Measurements from ENCODE around the gene KCNQ5. TPM values are rescaled to one million over a fixed set of nuclear protein-coding genes. Genes with fewer than 3 reads are reported as not detected.

KCNQ5 gene
- total RNA-seq, 1 donor from 2014 or later, result 1.5 TPM

DNA sequence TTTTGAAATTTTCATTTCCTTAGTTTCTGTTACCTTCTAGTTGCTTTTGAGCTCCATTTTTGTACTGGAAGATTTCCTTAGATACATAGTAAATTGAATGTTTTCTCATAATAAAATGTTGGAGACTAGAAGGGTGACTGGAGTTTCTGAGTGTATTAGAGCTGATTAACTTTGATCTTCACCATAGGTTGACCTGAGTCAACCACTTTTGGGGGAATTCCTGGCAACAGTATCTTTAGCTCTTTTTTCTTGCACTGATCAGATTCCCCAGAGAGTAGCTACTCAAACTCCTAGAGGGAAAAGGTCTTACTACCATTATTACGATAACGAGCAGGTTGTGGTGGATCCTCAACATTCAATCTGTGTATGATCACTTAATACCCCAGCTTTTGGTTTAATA is 530.7 kb downstream of the KCNQ5 start:
- Mint-ChIP-seq H3K36me3 (ENCODE audit: unreplicated experiment) (peaks cover 7% of the 10 kb centered on the region), H3K4me3 (ENCODE audit: unreplicated experiment) (no peak overlapping the region)
- DNase-seq, result no peak

DNA sequence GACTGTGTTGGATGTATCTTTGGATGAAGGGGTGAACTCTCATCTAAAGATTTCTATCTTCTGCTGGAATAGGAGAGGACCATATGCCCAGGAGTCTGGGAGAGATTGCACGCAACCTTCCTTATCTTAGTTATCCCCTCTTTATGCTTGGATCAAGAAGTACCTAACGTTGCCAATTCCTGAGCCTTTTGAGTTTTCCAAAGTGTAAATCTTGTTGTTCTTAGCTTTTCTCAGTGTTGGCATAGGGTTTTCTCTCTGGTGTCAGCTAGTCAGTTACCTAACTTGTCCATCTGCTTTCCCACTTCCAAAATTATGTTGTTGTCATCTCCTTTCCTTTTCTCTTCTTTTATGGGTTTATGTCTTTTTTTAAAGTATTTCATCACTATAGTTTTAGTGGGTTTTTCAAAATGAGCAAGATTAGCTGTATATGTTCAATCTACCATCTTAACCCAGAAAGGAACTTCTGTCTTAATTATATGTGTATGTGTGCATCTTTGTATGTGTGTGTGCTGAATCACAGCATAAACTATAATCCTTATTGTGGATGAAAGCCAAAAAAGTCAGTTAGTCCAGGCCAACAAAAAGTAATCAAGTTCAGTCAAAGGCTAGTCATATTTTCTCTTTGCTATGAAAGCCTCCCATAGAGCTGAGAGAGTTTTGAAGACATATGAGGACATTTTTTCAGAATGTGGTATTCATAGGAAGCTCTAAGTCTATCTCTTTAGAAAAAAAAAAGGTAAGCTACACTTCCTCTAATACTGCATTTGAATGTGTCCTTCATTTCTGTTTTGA is 531.3 kb downstream of the KCNQ5 start:
- Mint-ChIP-seq H3K27me3 (ENCODE audit: unreplicated experiment) (peaks cover 4% of the 10 kb centered on the region), H3K4me1 (ENCODE audit: low read depth, unreplicated experiment) (peaks cover 4% of the 10 kb centered on the region), H3K4me3 (ENCODE audit: unreplicated experiment) (no peak overlapping the region), H3K36me3 (ENCODE audit: unreplicated experiment) (peaks cover 7% of the 10 kb centered on the region), H3K27ac (ENCODE audit: unreplicated experiment) (no peak overlapping the region), H3K9me3 (ENCODE audit: unreplicated experiment) (peaks cover 6% of the 10 kb centered on the region)
- no peak for DNase-seq
- TF ChIP-seq, protein P1, sequence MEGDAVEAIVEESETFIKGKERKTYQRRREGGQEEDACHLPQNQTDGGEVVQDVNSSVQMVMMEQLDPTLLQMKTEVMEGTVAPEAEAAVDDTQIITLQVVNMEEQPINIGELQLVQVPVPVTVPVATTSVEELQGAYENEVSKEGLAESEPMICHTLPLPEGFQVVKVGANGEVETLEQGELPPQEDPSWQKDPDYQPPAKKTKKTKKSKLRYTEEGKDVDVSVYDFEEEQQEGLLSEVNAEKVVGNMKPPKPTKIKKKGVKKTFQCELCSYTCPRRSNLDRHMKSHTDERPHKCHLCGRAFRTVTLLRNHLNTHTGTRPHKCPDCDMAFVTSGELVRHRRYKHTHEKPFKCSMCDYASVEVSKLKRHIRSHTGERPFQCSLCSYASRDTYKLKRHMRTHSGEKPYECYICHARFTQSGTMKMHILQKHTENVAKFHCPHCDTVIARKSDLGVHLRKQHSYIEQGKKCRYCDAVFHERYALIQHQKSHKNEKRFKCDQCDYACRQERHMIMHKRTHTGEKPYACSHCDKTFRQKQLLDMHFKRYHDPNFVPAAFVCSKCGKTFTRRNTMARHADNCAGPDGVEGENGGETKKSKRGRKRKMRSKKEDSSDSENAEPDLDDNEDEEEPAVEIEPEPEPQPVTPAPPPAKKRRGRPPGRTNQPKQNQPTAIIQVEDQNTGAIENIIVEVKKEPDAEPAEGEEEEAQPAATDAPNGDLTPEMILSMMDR (IDR thresholded peaks at IDR 0.05; ENCODE audit: partially characterized antibody, unreplicated experiment), result no peak

More for the DNA sequence above, 530.7 kb downstream of the KCNQ5 start:
- TF ChIP-seq, protein P1 (IDR thresholded peaks at IDR 0.05; ENCODE audit: partially characterized antibody, unreplicated experiment), result no peak
- Mint-ChIP-seq H3K27me3 (ENCODE audit: unreplicated experiment) (peaks cover 4% of the 10 kb centered on the region), H3K27ac (ENCODE audit: unreplicated experiment) (no peak overlapping the region), H3K4me1 (ENCODE audit: low read depth, unreplicated experiment) (peaks cover 4% of the 10 kb centered on the region), H3K9me3 (ENCODE audit: unreplicated experiment) (peaks cover 6% of the 10 kb centered on the region)

DNA sequence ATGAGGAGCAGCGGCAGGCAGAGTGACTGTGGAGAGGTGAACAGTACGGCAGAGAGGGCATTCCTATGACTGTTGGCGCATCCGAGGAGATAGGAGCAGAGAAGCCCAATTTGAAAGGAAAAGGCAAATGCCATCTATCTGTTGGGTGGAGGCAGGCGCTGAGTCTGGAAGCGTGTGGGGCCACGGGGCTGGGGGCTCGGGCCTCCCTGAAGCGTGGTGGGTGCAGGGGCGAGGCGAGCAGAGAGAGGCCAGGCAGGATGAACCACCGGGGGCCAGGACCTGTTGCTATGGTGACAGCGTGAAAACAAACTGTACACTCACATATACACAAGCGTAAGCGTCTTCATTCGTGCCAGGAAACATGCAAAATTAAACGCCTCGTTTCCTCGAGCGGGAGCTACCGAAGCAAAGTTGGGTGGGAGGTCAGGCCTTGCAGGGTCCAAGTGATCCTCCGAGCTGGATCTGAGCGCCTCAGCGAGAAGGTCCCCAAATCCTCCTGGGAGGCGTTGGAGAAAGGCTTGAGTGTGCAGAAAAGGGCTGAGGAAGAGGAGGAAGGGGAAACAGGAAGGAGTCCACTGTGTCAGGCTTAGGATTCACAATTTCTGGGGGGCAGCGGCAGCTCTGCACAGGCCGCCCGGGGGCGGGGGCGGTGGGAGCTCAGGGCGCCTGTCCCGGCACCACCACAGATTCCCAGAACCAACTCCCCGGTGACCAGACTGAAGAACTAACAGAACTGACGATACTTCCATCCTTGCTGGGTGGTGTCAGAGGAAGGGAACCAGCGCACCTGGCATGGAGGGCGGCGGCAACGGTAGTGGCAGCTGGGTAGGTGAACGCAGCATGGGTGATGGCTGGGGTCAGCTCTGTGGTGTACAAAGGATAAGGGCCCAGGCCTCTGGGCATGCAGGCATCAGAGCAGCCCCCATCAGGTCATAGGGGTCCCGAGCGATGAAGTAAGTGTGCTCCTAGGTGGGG is 535.2 kb downstream of the KCNQ5 start:
- Mint-ChIP-seq H3K27ac (ENCODE audit: unreplicated experiment) (no peak overlapping the region), H3K4me3 (ENCODE audit: unreplicated experiment) (no peak overlapping the region), H3K36me3 (ENCODE audit: unreplicated experiment) (peaks cover 7% of the 10 kb centered on the region), H3K27me3 (ENCODE audit: unreplicated experiment) (peaks cover 4% of the 10 kb centered on the region), H3K9me3 (ENCODE audit: unreplicated experiment) (peaks cover 6% of the 10 kb centered on the region), H3K4me1 (ENCODE audit: low read depth, unreplicated experiment) (no peaks in the 10 kb centered on the region)
- TF ChIP-seq, protein P1 (IDR thresholded peaks at IDR 0.05; ENCODE audit: partially characterized antibody, unreplicated experiment), result no peak
- no peak for DNase-seq

DNA sequence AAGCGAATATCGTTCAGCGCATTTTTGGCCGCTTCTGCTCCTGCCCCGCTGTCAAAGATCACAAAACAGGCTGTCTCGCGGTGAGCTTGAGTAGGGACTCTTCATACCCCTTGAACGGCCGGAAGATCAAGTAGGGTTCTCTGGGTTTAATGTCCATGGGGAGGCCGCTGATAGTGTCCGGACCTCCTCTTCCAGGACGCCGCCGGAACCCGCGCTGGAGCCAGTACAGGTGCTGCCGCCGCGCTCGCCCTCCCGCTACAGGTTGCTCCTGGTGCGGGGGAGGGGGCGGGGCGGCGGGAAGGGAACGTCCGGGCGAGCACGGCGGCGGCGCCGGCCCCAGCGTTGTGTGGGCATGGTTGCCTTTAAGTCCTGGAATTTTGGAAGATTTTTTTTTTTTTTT is 536.0 kb downstream of the KCNQ5 start:
- TF ChIP-seq, protein P1 (IDR thresholded peaks at IDR 0.05; ENCODE audit: partially characterized antibody, unreplicated experiment), result no peak
- Mint-ChIP-seq H3K27me3 (ENCODE audit: unreplicated experiment) (peaks cover 4% of the 10 kb centered on the region), H3K27ac (ENCODE audit: unreplicated experiment) (no peak overlapping the region), H3K4me1 (ENCODE audit: low read depth, unreplicated experiment) (no peaks in the 10 kb centered on the region), H3K4me3 (ENCODE audit: unreplicated experiment) (no peak overlapping the region), H3K36me3 (ENCODE audit: unreplicated experiment) (peaks cover 7% of the 10 kb centered on the region), H3K9me3 (ENCODE audit: unreplicated experiment) (peaks cover 6% of the 10 kb centered on the region)
- no peak for DNase-seq
